Dedifferentiated amniotic fluid mesenchymal stem cell (primary cell): ENCODE results near the gene FCRL3.
"Not testable (repeated sequence)": the region's sequence is repeated elsewhere in the genome, so short reads cannot be mapped to it uniquely, and the experiment has no call there.

Source experiments
- DNase-seq: peaks from one replicate; pipeline ENCODE4 v3.0.0-alpha.2; 2016; ENCODE audit errors: extremely low spot score

FCRL3 gene, protein sequence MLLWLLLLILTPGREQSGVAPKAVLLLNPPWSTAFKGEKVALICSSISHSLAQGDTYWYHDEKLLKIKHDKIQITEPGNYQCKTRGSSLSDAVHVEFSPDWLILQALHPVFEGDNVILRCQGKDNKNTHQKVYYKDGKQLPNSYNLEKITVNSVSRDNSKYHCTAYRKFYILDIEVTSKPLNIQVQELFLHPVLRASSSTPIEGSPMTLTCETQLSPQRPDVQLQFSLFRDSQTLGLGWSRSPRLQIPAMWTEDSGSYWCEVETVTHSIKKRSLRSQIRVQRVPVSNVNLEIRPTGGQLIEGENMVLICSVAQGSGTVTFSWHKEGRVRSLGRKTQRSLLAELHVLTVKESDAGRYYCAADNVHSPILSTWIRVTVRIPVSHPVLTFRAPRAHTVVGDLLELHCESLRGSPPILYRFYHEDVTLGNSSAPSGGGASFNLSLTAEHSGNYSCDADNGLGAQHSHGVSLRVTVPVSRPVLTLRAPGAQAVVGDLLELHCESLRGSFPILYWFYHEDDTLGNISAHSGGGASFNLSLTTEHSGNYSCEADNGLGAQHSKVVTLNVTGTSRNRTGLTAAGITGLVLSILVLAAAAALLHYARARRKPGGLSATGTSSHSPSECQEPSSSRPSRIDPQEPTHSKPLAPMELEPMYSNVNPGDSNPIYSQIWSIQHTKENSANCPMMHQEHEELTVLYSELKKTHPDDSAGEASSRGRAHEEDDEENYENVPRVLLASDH

GRCh38 chr1:157700732-157701131, at the start of gene FCRL3:
Gene FCRL3, minus strand, starts transcription at chr1:157700769. Its CDS starts 280 bp downstream, at chr1:157700489.
- DNase-seq = no peak

DNA sequence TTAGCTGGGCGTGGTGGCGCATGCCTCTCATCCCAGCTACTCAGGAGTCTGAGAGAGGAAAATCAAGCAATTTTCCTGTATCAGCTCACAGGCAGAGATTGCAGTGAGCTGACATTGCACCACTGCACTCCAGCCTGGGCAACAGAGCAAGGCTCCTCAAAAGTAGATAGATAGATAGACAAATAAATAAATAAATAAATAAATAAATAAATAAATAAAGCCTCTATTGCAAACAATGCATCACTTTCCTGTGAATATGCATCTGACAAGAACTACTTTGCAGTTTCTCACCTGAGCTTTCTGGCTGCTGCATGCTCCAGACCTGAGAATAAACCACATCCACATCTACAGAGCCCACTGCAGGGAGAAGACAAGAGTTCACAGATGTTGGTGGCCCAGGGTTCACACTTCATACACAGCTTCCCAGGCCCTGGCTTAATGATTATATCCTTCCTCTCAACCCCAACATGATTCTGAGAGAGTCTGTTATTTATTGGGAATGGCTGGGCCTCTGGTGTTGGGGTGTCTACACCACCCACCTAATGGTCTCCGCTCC, 47.8 kb upstream of the FCRL3 start:
- no peak for DNase-seq

DNA sequence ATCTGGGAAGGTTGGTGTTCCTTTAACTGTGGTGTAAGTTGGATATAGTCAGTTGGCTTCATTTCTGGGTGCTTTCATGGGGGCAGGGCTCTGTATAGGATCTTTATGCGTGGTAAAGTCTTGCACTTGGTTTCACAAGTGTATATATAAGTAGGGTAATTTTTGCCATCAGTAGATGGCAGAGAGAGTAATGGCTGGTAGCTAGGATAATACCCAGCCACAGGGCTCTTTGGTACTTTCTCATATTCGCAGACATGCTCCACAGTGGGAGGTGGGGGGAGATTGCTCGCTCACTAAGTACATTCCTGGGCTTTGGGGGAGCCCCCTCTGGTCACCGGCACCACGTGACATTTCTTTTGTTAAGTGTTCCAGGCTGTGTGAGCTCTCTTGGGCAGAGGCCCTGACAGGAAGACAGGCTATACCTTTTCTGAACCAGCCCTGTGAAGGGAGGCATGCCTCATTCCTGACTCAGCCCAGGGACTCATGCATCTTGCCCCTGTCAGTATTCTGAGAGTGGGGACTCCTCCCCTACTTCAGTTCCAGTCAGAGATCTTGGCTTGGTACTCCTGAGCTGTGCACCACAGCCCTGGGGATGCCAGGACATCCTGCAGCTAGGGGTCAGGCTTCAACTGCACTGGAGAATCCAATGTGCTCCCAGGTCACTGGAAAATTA, 38.8 kb upstream of the FCRL3 start:
- no peak for DNase-seq

- DNase-seq = not testable (repeated sequence)
Observed at GRCh38 chr1:157735991-157736390, 35.4 kb upstream of the FCRL3 start.

GRCh38 chr1:157734321-157734720, 33.8 kb upstream of the FCRL3 start:
- no peak for DNase-seq

GRCh38 chr1:157732755-157733154, 32.2 kb upstream of the FCRL3 start:
- no peak for DNase-seq

DNA sequence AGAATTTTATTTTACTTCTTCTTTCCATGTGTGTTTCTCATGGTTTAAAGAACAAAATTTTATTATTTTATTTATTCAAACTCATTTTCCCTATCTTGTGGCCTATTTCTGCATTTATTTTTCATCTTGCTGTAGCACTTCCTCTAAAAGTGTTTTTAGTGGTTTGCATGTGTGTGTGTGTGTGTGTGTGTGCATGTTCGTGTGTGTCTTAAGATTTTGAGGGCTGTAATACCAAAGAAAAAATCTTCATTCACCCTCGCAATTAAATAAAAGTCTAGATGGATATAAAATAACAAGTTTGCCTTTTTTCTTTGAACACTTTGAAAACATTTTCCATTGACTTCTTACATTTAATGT, 24.6 kb upstream of the FCRL3 start:
- DNase-seq = no peak

DNA sequence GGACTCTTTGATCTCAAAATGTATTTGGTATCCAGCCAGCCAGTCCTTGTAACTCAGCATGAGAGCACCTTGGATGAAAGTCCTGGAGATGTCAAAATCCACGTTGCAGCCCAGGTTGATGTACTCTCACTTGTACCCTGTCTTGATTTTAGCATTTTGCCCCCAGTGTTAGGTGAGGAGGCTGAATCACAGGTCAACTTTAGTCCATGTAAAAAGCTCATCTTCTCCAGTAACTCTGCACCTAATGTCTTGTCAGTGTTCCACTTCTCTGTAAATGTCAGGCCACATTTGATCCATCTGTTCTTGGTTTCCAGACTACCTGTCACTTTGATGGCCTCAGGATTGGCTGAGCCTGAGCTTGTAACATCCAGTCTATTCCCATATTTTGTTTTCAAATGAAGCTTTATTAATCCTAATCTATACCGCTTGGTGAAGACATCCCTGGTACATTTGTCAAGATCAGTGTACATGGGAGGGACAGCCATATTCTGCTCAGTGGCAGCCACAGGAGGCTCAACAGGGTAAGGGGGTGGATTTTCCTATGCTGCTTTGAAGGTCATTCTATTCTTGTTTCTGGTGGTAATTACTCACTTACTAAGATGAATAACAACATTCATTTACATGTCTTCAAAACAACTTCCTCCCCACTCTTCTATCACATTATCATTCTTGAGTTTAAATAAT, 24.1 kb upstream of the FCRL3 start:
- no peak for DNase-seq

DNA sequence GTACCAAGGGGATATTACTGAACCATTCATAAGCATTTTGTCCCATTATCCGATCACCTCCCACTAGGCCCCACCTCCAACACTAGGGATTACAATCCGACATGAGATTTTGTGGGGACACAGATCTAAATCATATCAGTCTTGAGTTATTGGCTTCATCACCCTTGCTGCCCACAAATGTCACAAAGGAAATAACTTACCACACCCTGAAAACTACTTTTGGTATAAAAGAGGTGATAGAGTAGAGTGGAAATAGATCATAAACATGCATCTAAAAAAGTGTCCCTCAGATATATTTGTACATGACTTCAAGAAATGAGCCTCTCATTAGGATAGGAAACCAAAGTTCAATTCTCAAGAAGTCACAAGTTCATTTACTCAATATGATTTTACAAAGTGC, 22.6 kb upstream of the FCRL3 start:
- no peak for DNase-seq

- no peak for DNase-seq
Observed at GRCh38 chr1:157721985-157722384, 21.4 kb upstream of the FCRL3 start.

DNA sequence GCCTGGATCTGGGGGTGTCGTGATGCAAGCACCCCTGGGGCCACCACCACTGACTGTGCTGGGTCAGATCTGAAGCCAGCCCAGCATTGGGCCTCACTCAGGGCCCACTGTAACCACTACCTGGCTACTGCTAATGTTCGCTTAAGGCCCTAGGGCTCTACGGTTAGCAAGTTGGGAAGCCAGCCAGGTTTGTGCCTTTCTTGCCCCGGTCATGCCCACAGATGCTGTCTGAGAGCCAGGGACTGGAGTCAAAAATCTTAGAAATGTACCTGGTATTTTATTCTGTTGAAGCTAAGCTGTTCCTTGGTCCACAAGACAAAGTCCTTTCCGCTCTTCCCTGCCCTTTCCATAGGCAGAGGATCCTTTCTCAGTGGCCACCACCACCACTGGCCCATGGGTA, 15.2 kb upstream of the FCRL3 start:
- no peak for DNase-seq

GRCh38 chr1:157711802-157712201, 11.2 kb upstream of the FCRL3 start:
- DNase-seq = no peak

DNA sequence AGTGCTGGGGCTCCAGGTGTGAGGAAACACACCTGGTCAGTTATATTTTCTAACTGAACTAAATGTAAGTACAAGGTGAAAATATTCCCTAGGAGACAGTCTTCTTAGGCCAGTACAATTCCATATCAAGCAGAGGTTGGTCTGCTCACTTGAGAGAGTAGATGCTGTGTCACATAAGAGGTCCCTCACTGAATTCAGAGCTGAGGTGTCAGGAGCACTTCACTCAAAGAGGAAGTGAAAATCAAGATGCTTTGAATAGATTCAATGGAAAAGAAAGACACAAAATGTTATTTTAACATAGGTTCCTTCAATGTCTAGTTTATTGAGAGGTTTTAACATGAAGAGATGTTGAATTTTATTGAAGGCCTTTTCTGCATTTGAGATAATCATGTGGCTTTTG, 4.3 kb upstream of the FCRL3 start:
- DNase-seq = no peak

DNA sequence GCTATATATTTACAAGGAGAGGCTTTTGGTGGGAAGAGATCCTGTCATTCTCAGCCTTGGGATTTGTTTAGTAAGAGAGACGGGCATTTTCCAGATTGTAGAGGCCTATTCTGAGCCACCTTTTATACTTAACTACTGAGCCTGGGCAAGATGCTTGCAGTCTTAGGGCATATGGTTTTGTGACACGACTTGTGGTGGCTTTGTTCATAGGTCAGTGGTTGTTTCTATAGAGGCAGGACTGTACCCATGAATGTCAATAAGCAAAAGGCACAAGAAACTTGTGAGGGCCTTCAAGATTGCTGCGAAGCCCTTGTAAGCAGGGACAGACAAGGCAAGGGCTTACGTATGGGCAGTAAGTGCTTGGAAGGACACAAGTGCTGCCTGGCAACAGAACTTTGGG, 3.4 kb upstream of the FCRL3 start:
- no peak for DNase-seq

GRCh38 chr1:157702308-157702825, 1.8 kb upstream of the FCRL3 start:
- DNase-seq = no peak

DNA sequence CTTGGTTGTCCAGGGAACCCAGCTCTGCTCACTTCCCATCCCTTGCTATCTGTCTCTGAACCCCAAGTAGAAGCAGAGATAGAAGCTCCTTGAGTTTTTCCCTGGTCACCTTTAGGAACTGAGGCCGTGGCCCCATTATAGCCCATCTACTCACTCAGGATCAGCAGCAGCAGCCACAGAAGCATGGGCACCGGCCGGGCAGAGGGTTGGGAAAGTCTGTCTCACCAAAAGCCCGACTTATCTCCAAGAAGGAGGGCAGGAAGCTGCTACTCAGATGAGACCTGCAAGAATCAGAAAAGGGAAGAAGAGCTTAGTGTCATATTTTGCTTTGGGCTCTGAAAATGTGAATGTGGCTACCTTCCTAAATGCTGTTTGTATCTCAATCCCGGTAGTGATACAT, 264 bp downstream of the FCRL3 start:
- no peak for DNase-seq

DNA sequence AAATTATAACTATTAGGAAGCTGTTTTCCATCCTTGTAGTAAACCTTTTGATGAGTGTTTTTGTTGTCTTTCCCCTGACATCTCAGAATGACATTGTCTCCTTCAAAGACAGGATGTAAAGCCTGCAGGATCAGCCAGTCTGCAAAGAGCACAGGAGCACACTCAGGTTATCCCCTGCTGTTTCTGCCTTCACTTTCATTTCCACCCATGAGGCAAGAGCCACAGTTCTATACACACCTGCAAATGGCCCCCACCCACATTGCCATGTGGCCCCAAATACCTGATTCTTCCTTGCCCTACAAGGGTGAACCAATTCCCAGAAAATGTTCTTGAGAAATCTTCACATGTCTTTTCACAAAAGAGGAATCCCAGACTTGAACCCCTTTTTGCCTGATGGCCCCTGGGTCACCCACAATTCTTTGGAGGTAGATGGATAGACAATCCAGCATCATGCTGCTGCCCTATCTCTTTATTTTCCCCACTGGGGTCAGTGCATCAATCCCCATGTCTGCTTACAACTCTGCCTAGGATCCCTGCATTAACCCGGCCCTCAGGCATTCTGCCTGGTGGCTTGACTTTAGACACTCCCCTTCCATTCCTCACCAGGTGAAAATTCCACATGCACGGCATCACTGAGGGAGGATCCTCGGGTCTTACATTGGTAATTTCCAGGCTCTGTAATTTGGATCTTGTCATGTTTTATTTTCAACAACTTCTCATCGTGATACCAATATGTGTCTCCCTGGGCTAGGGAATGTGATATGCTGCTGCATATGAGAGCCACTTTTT, 2.6 kb downstream of the FCRL3 start:
- no peak for DNase-seq

DNA sequence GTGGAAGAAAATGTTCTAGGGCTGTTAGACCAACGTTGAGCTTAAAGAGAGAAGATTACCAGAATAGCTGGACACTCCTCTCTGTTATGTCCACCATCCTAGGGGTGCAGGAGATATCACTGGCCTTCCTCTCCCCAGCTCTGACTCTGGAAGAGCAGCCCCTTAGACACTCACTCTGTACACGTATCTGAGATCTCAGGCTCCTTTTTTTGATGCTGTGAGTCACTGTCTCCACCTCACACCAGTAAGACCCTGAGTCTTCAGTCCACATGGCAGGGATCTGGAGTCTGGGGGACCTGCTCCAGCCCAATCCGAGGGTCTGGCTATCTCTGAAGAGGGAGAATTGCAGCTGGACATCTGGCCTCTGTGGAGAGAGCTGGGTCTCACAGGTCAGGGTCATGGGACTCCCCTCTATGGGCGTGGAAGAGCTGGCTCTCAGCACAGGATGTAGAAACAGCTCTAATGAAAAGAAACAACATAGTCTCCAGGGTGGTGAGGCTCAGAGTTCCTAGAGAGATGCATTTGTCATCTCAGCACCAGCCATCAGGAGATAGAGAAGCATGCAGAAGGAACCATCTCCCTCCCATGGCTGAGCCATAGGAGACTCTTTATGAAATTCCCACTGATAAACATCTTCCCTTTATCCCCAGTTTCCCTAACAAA, 3.5 kb downstream of the FCRL3 start:
- DNase-seq = no peak

GRCh38 chr1:157695417-157695816, 5.2 kb downstream of the FCRL3 start:
- DNase-seq = no peak

DNA sequence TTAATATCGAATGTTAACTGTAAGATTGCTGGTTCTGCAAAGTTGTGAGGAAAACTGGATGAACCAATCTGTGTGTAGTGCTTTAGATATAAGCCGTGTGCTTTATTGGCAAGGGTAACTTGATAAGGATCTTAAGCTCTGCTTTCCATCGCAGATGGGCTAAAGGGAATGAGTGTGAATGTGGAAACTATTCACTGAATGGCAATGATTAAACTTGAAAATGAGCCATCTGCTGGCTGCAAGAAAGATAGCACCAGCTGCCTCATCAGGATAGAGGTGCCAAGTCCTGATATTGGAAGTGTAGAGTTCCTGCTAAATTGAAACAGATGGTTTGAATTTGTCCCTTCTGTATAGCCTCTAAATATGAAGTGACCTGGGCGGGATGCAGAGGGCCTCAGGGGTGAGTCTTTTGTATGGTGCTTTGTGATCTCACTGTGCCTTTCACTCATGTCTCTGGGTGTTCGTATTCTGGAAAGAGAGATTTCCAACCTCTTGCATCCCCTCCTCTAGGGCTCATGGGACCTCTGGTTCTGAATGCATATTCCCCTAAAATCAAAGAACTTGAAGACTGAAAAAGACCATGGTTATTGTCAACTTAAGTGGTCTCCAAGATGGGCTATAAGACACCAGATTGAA, 9.2 kb downstream of the FCRL3 start:
- peak; percentile 17 for DNase-seq
